Subcutaneous adipose tissue (tissue), 4 donors: ENCODE results near the gene TMEM131L. TPM values are rescaled to one million over a fixed set of nuclear protein-coding genes. Genes with fewer than 3 reads are reported as not detected.

Experiments
- CTCF ChIP-seq: fragments of 450-650 bp; IDR thresholded peaks from one replicate; pipeline ENCODE4 v1.5.1; 2016; ENCODE audit warnings: low read depth, mild to moderate bottlenecking, control low read depth, antibody characterized with exemption, moderate library complexity
- total RNA-seq, 4 donors: library from RNA; depleted of rRNA; stranded (reverse); fragments of >200 nt; gene quantifications; one replicate each; pipeline ENCODE4 v1.1.0, GENCODE V29; 2016

Gene TMEM131L
- total RNA-seq, 4 donors from 2014 or later: 24.7 to 43.5 (median 34.3) TPM

GRCh38 chr4:153466949-153467896 lies 1.1 kb downstream of the TMEM131L start:
- no peak for TF ChIP-seq CTCF

- TF ChIP-seq CTCF: no peak
These were observed 1.7 kb downstream of the TMEM131L start for GRCh38 chr4:153467897-153468262.

- no peak for TF ChIP-seq CTCF
These were observed 2.4 kb downstream of the TMEM131L start for GRCh38 chr4:153468587-153468986.

- no peak for TF ChIP-seq CTCF
These were observed 2.9 kb downstream of the TMEM131L start for GRCh38 chr4:153469031-153469430.

- TF ChIP-seq CTCF: no peak
These were observed 5.5 kb downstream of the TMEM131L start for GRCh38 chr4:153471698-153472093.

GRCh38 chr4:153472122-153473037 lies 6.2 kb downstream of the TMEM131L start:
- TF ChIP-seq CTCF: no peak

DNA sequence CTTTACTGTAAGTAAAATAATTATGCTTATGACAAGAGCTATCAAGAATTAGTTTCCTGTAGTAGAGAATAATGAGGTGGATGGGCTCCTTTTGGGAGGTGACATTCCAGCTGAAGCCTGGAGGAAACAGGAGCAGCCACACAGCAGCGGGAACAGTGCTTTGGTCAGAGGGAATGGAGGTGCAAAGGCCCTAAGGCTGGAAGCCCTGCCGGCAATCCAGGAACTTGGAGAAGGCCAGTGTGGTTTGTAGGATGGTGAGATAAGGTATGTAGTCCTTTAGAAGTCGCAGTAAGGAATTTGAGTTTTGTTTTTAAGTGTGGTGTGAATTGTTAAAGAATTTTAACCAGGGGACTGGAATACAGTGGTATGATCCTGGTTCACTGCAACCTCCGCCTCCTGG lies 8.1 kb downstream of the TMEM131L start:
- no peak for TF ChIP-seq CTCF
